Keratinocyte (primary cell): ENCODE measurements around the gene CLNK. TPM values are rescaled to one million over a fixed set of nuclear protein-coding genes. Genes with fewer than 3 reads are reported as not detected.

ENCODE experiments used
- DNase-seq: peaks from one replicate; pipeline ENCODE4 v3.0.0-alpha.2; 2011; ENCODE audit warnings: low read depth, missing footprints, low spot score
- FAIRE-seq: peaks from 2 replicates; lab custom pipeline; 2011; peaks lifted over from hg19 to GRCh38; lab: Jason Lieb, UNC
- H2AFZ ChIP-seq: 2 replicates; pipeline ENCODE4 v1.6.0; 2012; ENCODE audit warnings: low read length, control low read depth, inconsistent platforms; ENCODE audit not compliant: control insufficient read depth
- H3K27ac ChIP-seq: 2 replicates; pipeline ENCODE4 v1.5.1; 2011; ENCODE audit warnings: low read length; ENCODE audit not compliant: control insufficient read depth, insufficient read depth
- H3K27me3 ChIP-seq: 3 replicates; pipeline ENCODE4 v1.6.0; 2011; ENCODE audit warnings: low read length; ENCODE audit not compliant: control insufficient read depth, insufficient read depth; ENCODE audit errors: extremely low read depth
- H3K36me3 ChIP-seq, 2 experiments: 2 replicates in 1 of 2; 3 replicates in 1 of 2; pipeline ENCODE4 v1.5.1; 2011; ENCODE audit warnings: low read length in 2 of 2, mild to moderate bottlenecking in 1 of 2; ENCODE audit not compliant: control insufficient read depth in 2 of 2, insufficient read depth in 2 of 2; ENCODE audit errors: extremely low read depth in 1 of 2
- H3K4me1 ChIP-seq: 3 replicates; pipeline ENCODE4 v1.5.1; 2011; ENCODE audit warnings: low read length; ENCODE audit not compliant: control insufficient read depth, insufficient read depth; ENCODE audit errors: extremely low read depth
- H3K4me2 ChIP-seq: 3 replicates; pipeline ENCODE4 v1.6.0; 2011; ENCODE audit warnings: low read depth, low read length; ENCODE audit not compliant: control insufficient read depth, insufficient read depth; ENCODE audit errors: extremely low read depth
- H3K4me3 ChIP-seq, 3 experiments: fragments of 200-600 bp in 1 of 3; sonication (generic) in 1 of 3; 2 replicates in 2 of 3; 3 replicates in 1 of 3; pipeline ENCODE4 v1.5.1; 2011 to 2016; ENCODE audit warnings: low read length in 3 of 3, mild to moderate bottlenecking in 3 of 3, control low read depth in 2 of 3, inconsistent platforms in 1 of 3, low read depth in 1 of 3, mixed read lengths in 1 of 3, mixed run types in 1 of 3, moderate library complexity in 1 of 3; ENCODE audit not compliant: control insufficient read depth in 2 of 3, insufficient read depth in 2 of 3; ENCODE audit errors: extremely low read depth in 1 of 3
- H3K79me2 ChIP-seq: 2 replicates; pipeline ENCODE4 v1.6.0; 2012; ENCODE audit warnings: low read length; ENCODE audit not compliant: control insufficient read depth, insufficient read depth
- H3K9ac ChIP-seq: 3 replicates; pipeline ENCODE4 v1.6.0; 2011; ENCODE audit warnings: low read length; ENCODE audit not compliant: control insufficient read depth, insufficient read depth; ENCODE audit errors: extremely low read depth
- H3K9me1 ChIP-seq: 3 replicates; pipeline ENCODE4 v1.6.0; 2011; ENCODE audit warnings: low read length; ENCODE audit not compliant: control insufficient read depth, insufficient read depth; ENCODE audit errors: extremely low read depth
- H3K9me3 ChIP-seq: 2 replicates; pipeline ENCODE4 v1.5.1; 2012; ENCODE audit warnings: low read depth, low read length; ENCODE audit not compliant: control insufficient read depth
- H4K20me1 ChIP-seq: 3 replicates; pipeline ENCODE4 v1.6.0; 2011; ENCODE audit warnings: low read length; ENCODE audit not compliant: control insufficient read depth, insufficient read depth; ENCODE audit errors: extremely low read depth
- EZH2 ChIP-seq: IDR thresholded peaks from one replicate; pipeline ENCODE4 v1.6.1; 2012; ENCODE audit warnings: inconsistent platforms, mild to moderate bottlenecking, low read length, moderate library complexity
- dilution Hi-C: fragments of 300-500 bp; cut with MboI; formaldehyde crosslinking; loops from one replicate; pipeline ENCODE4 v1.7.0; 2020; ENCODE audit warnings: low sequenced_read_pairs; ENCODE audit not compliant: extremely low pct_ligation_motif_present
- polyA plus RNA-seq, 5 experiments: library from polyadenylated mRNA; depleted of rRNA in 3 of 5; stranded (reverse) in 3 of 5; stranded (forward) in 1 of 5; unstranded in 1 of 5; fragments of >200 nt; gene quantifications; 1 replicate in 1 of 5; 2 replicates in 3 of 5; 3 replicates in 1 of 5; pipeline versions ENCODE4 v1.2.1 to v1.2.3, GENCODE V29; 2011 to 2012; ENCODE audit warnings: missing spikeins in 2 of 5, low read depth in 1 of 5, low replicate concordance in 1 of 5
- TF ChIP-seq, protein P1 (sequence below), 3 experiments: IDR thresholded peaks in 1 of 3; conservative IDR thresholded peaks in 1 of 3; optimal IDR thresholded peaks in 1 of 3; 2 replicates in 2 of 3; 3 replicates in 1 of 3; pipeline versions ENCODE3 to v1.5.1; 2011; ENCODE audit warnings: low read length in 3 of 3, mild to moderate bottlenecking in 3 of 3, moderate library complexity in 2 of 3, control low read depth in 1 of 3, inconsistent platforms in 1 of 3; ENCODE audit not compliant: insufficient read depth in 2 of 3; ENCODE audit errors: extremely low read depth in 1 of 3

The CLNK gene
- polyA plus RNA-seq, 1 donor (not counting 4 experiments of a cell fraction or from before 2014, with no cell fraction given): not detected

GRCh38 chr4:10579648-10580047, 104.9 kb downstream of the CLNK start:
- no peaks in the 10 kb centered on the region for H3K36me3 ChIP-seq
- H3K9me3 ChIP-seq: no peaks in the 10 kb centered on the region
- FAIRE-seq (no peak), DNase-seq (no peak)
- no peak overlapping the region for H3K4me2 ChIP-seq
- H2AFZ ChIP-seq: no peak overlapping the region
- H3K4me1 ChIP-seq: no peaks in the 10 kb centered on the region
- no peak overlapping the region for H3K4me3 ChIP-seq
- no peaks in the 10 kb centered on the region for H3K9me1 ChIP-seq
- H3K79me2 ChIP-seq: no peaks in the 10 kb centered on the region
- dilution Hi-C loops: no loop called here
- H3K9ac ChIP-seq: no peak overlapping the region
- H4K20me1 ChIP-seq: no peaks in the 10 kb centered on the region
- H3K27ac ChIP-seq: no peak overlapping the region
- TF ChIP-seq, protein P1, sequence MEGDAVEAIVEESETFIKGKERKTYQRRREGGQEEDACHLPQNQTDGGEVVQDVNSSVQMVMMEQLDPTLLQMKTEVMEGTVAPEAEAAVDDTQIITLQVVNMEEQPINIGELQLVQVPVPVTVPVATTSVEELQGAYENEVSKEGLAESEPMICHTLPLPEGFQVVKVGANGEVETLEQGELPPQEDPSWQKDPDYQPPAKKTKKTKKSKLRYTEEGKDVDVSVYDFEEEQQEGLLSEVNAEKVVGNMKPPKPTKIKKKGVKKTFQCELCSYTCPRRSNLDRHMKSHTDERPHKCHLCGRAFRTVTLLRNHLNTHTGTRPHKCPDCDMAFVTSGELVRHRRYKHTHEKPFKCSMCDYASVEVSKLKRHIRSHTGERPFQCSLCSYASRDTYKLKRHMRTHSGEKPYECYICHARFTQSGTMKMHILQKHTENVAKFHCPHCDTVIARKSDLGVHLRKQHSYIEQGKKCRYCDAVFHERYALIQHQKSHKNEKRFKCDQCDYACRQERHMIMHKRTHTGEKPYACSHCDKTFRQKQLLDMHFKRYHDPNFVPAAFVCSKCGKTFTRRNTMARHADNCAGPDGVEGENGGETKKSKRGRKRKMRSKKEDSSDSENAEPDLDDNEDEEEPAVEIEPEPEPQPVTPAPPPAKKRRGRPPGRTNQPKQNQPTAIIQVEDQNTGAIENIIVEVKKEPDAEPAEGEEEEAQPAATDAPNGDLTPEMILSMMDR (optimal IDR thresholded peaks at IDR 0.05 in 1 of 3, IDR thresholded peaks at IDR 0.05 in 1 of 3, conservative IDR thresholded peaks at IDR 0.05 in 1 of 3; ENCODE audit: extremely low read depth in 1 of 3, insufficient read depth in 2 of 3, low read length in 3 of 3): no peak
- TF ChIP-seq EZH2: no peak
- no peaks in the 10 kb centered on the region for H3K27me3 ChIP-seq

DNA sequence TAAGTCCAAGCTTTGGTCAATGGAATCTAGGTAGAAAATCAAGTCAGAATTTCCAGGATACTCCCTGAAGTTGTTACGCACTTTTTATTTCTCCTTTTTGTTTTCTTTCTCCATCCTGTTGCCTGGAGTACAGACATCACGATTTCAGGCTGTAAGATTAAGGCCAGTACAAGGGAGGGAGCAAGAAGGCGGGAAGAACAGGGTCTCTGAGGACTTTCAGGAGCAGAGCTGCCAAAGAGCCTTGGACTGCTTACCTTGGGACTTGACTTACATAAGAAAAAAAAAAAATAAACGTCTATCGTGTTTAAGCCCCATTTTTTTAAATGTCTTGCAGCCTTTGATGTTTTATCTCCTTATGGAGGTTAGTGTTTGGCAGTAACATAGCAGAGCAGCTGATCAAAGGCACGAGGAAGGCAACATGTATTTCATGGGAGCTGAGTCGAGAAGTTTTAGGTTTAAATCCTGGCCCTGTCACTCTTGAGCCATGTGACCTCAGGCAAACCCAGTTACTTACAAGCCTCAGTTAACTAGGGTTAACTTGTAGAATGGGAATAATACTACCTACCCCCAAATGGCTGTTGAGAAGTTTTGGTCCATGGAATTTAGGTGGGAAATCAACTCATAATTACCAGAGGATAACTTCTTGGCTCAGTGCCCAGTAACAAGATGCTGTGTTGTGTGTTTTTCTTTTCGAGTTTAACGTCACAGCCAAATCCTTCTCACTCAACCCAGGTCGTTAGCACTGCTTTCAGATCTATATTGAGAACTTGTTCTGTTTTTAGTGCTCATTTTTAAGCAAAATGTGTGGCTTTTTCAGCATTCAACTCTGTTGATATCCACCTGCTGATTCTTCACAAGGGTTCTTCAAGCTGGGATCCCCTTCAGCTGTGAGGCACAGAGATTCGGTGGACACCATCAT, 106.8 kb downstream of the CLNK start:
- Histone ChIP-seq H2AFZ (no peak overlapping the region), H3K27ac (no peak overlapping the region), H3K4me3 (no peak overlapping the region), H3K4me1 (no peaks in the 10 kb centered on the region), H3K27me3 (no peaks in the 10 kb centered on the region), H3K36me3 (no peaks in the 10 kb centered on the region), H3K79me2 (no peaks in the 10 kb centered on the region), H3K9me1 (no peaks in the 10 kb centered on the region), H3K4me2 (no peak overlapping the region), H4K20me1 (no peaks in the 10 kb centered on the region), H3K9ac (no peak overlapping the region), H3K9me3 (no peaks in the 10 kb centered on the region)
- FAIRE-seq (no peak), DNase-seq (no peak)
- dilution Hi-C loops: no loop called here
- no peak for TF ChIP-seq EZH2
- TF ChIP-seq, protein P1 (optimal IDR thresholded peaks at IDR 0.05 in 1 of 3, IDR thresholded peaks at IDR 0.05 in 1 of 3, conservative IDR thresholded peaks at IDR 0.05 in 1 of 3; ENCODE audit: extremely low read depth in 1 of 3, insufficient read depth in 2 of 3, low read length in 3 of 3): no peak
